HepG2 (cell line): Measurements from ENCODE around the gene ALX4. TPM values are rescaled to one million over a fixed set of nuclear protein-coding genes. Genes with fewer than 3 reads are reported as not detected.

Source experiments
- EED ChIP-seq: sonication (generic); formaldehyde crosslinking; IDR thresholded peaks from 2 replicates; pipeline ENCODE4 v1.5.0; 2020; ENCODE audit warnings: mild to moderate bottlenecking, missing genetic modification reagents
- FLYWCH1 ChIP-seq: sonication (generic); formaldehyde crosslinking; IDR thresholded peaks from 2 replicates; pipeline ENCODE4 v1.8.1; 2023; ENCODE audit warnings: mild to moderate bottlenecking, missing genetic modification reagents
- GATA4 ChIP-seq: sonication (generic); IDR thresholded peaks from 2 replicates; pipeline ENCODE4 v1.6.1; 2016; ENCODE audit warnings: antibody characterized with exemption, low read depth, borderline replicate concordance
- HOXD1 ChIP-seq: sonication (generic); formaldehyde crosslinking; IDR thresholded peaks from 2 replicates; pipeline ENCODE4 v1.5.0; 2020; ENCODE audit warnings: missing genetic modification reagents
- MTA1 ChIP-seq: sonication (generic); formaldehyde crosslinking; IDR thresholded peaks from 2 replicates; pipeline ENCODE4 v1.4.0; 2020; ENCODE audit warnings: missing genetic modification reagents, mild to moderate bottlenecking, borderline replicate concordance
- MTA3 ChIP-seq: sonication (generic); formaldehyde crosslinking; IDR thresholded peaks from 2 replicates; pipeline ENCODE4 v1.4.0; 2020; ENCODE audit warnings: missing genetic modification reagents
- PAX8 ChIP-seq: sonication (generic); formaldehyde crosslinking; IDR thresholded peaks from 2 replicates; pipeline ENCODE4 v1.8.0; 2022; ENCODE audit warnings: mild to moderate bottlenecking, missing genetic modification reagents, borderline replicate concordance
- ZBTB49 ChIP-seq: sonication (generic); formaldehyde crosslinking; IDR thresholded peaks from 2 replicates; pipeline ENCODE4 v1.4.0; 2020; ENCODE audit warnings: missing genetic modification reagents, borderline replicate concordance
- ZNF136 ChIP-seq: sonication (generic); formaldehyde crosslinking; IDR thresholded peaks from 2 replicates; pipeline ENCODE4 v1.8.1; 2022; ENCODE audit warnings: low read depth, mild to moderate bottlenecking, moderate library complexity, missing genetic modification reagents
- ZNF30 ChIP-seq: sonication (generic); formaldehyde crosslinking; IDR thresholded peaks from 2 replicates; pipeline ENCODE4 v1.5.0; 2020; ENCODE audit warnings: mild to moderate bottlenecking, missing genetic modification reagents
- ZNF451 ChIP-seq: sonication (generic); formaldehyde crosslinking; IDR thresholded peaks from 2 replicates; pipeline ENCODE4 v1.5.0; 2020; ENCODE audit warnings: mild to moderate bottlenecking, missing genetic modification reagents
- ZSCAN12 ChIP-seq: sonication (generic); formaldehyde crosslinking; IDR thresholded peaks from 2 replicates; pipeline ENCODE4 v1.9.0; 2021; ENCODE audit warnings: mild to moderate bottlenecking, missing genetic modification reagents
- polyA plus RNA-seq, 8 experiments: library from polyadenylated mRNA; depleted of rRNA in 3 of 8; stranded (reverse) in 7 of 8; unstranded in 1 of 8; fragments of >200 nt; fragmentation: Illumina TruSeq in 4 of 8; extraction: Trizol in 4 of 8; gene quantifications; 2 replicates each; pipeline versions ENCODE4 v1.2.1 to v1.2.3, GENCODE V29; 2011 to 2016; ENCODE audit warnings: low read depth in 4 of 8, missing spikeins in 1 of 8, mixed read lengths in 1 of 8; ENCODE audit not compliant: insufficient read depth in 1 of 8
- total RNA-seq, 5 experiments: library from RNA; depleted of rRNA; stranded (reverse); fragments of >200 nt; fragmentation: Illumina TruSeq; extraction: Trizol; gene quantifications; 2 replicates each; pipeline ENCODE4 v1.2.3, GENCODE V29; 2016; ENCODE audit warnings: low read depth in 1 of 5
- TF ChIP-seq, protein P1 (sequence below): sonication (generic); formaldehyde crosslinking; IDR thresholded peaks from 2 replicates; pipeline ENCODE4 v1.4.0; 2020; ENCODE audit warnings: mild to moderate bottlenecking, missing genetic modification reagents, borderline replicate concordance
- TF ChIP-seq, protein P2 (sequence below), 2 experiments: sonication (generic) in 1 of 2; formaldehyde crosslinking in 1 of 2; IDR thresholded peaks; 2 replicates each; pipeline versions ENCODE4 v1.4.0 to v1.6.1; 2016 to 2020; ENCODE audit warnings: borderline replicate concordance in 1 of 2, low read depth in 1 of 2, mild to moderate bottlenecking in 1 of 2, missing genetic modification reagents in 1 of 2

Gene ALX4
- total and polyA plus RNA-seq, 2 of the 13 experiments (the other 11 are each of a cell fraction or from before 2014, with no cell fraction given): not detected

DNA sequence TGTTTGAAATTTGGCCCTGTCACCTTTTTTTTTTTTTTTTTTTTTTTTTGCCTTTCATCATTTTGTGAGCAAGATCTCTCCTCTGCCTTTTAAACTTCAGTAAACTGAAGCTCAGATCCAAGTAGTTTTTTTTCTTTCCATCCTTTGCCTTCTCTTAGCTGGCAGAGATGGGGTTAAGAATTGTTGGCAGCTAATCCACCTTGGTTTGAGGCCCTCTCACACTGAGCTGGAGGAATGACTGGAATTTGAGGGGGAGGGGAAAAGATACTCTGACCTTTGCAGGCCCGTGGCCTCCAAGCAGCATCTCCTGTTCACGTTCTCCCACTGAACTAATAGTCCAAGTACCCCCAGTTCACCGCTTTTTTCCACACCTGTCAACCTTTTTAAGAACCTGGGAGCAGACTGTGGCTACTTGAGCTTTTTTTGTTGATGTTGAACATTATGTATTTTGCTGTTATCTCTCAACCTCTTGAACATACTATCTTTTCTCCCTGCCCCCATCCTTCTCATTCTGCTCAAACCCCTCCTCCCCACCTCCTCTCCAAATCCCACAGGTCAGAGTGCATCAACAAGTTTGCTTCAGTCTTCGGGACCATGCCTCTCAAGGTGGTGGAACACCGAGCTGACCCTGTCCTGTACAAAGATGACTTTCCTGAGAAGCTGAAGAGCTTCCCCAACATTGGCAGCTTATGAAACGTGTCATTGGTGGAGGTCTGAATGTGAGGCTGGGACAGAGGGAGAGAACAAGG, 66.2 kb downstream of the ALX4 start (continued):
- no peak for TF ChIP-seq ZNF136 (CRISPR knock-in tag)
- TF ChIP-seq PAX8 (CRISPR knock-in tag): no peak
- TF ChIP-seq MTA1 (CRISPR knock-in tag): no peak; the same call in 1 of the 2 replicates
- TF ChIP-seq, protein P1, sequence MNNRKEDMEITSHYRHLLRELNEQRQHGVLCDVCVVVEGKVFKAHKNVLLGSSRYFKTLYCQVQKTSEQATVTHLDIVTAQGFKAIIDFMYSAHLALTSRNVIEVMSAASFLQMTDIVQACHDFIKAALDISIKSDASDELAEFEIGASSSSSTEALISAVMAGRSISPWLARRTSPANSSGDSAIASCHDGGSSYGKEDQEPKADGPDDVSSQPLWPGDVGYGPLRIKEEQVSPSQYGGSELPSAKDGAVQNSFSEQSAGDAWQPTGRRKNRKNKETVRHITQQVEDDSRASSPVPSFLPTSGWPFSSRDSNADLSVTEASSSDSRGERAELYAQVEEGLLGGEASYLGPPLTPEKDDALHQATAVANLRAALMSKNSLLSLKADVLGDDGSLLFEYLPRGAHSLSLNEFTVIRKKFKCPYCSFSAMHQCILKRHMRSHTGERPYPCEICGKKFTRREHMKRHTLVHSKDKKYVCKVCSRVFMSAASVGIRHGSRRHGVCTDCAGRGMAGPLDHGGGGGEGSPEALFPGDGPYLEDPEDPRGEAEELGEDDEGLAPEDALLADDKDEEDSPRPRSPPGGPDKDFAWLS (CRISPR knock-in tag): no peak
- TF ChIP-seq ZSCAN12 (CRISPR knock-in tag): no peak
- TF ChIP-seq ZNF451 (CRISPR knock-in tag): no peak
- no peak for TF ChIP-seq FLYWCH1 (CRISPR knock-in tag)
- TF ChIP-seq EED (CRISPR knock-in tag): no peak
- TF ChIP-seq, protein P2, sequence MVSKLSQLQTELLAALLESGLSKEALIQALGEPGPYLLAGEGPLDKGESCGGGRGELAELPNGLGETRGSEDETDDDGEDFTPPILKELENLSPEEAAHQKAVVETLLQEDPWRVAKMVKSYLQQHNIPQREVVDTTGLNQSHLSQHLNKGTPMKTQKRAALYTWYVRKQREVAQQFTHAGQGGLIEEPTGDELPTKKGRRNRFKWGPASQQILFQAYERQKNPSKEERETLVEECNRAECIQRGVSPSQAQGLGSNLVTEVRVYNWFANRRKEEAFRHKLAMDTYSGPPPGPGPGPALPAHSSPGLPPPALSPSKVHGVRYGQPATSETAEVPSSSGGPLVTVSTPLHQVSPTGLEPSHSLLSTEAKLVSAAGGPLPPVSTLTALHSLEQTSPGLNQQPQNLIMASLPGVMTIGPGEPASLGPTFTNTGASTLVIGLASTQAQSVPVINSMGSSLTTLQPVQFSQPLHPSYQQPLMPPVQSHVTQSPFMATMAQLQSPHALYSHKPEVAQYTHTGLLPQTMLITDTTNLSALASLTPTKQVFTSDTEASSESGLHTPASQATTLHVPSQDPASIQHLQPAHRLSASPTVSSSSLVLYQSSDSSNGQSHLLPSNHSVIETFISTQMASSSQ (IDR thresholded peaks at IDR 0.05; ENCODE audit: low read depth): no peak; the same call in 1 of the 2 replicates
- TF ChIP-seq, protein P2 (CRISPR knock-in tag; IDR thresholded peaks at IDR 0.05; ENCODE audit: borderline replicate concordance): 0 out of 2 replicates have a peak, but pooled peaks have one; percentile 30
- no peak for TF ChIP-seq ZNF30
- TF ChIP-seq ZBTB49 (CRISPR knock-in tag): no peak
- no peak for TF ChIP-seq MTA3 (CRISPR knock-in tag)
- TF ChIP-seq GATA4: no peak
- no peak for TF ChIP-seq HOXD1
